GM12891 (cell line): ENCODE data around the gene RBBP4.

ENCODE experiments used
- POLR2A ChIP-seq: IDR thresholded peaks from 2 replicates; pipeline ENCODE4 v1.6.1; 2011; ENCODE audit warnings: low read depth, low read length, control low read depth
- POLR2AphosphoS5 ChIP-seq: IDR thresholded peaks from 2 replicates; pipeline ENCODE4 v1.6.1; 2011; ENCODE audit warnings: low read depth, low read length, control low read depth
- SPI1 ChIP-seq: IDR thresholded peaks from 2 replicates; pipeline ENCODE4 v1.6.1; 2011; ENCODE audit warnings: low read depth, low read length, control low read depth
- TAF1 ChIP-seq: IDR thresholded peaks from 2 replicates; pipeline ENCODE4 v1.6.1; 2011; ENCODE audit warnings: low read depth, low read length, control low read depth

GRCh38 chr1:32644426-32644825 is 6.6 kb upstream of the RBBP4 start:
- TF ChIP-seq POLR2A = no peak
- TF ChIP-seq POLR2AphosphoS5 = no peak
- no peak for TF ChIP-seq TAF1
- TF ChIP-seq SPI1 = no peak
